Panc1 (cell line): ENCODE measurements around the gene INSYN2A. TPM values are rescaled to one million over a fixed set of nuclear protein-coding genes. Genes with fewer than 3 reads are reported as not detected.

Experiments used
- ATAC-seq: fragments of 200-7000 bp; cut with Tn5 transposase; 2 replicates; pipeline ENCODE4 v1.9.1; 2020; ENCODE audit warnings: mild to moderate bottlenecking, moderate library complexity
- BruUV-seq: library from RNA; stranded (reverse); fragments of 400-500 nt; replicated peaks from 2 replicates; lab custom pipeline; 2021; lab: Mats Ljungman, UMichigan
- CTCF ChIA-PET: fragments of 300-600 bp; sonication (Branson Sonifier 250); formaldehyde crosslinking; loops from one replicate; lab custom pipeline; 2022; ENCODE audit warnings: antibody characterized with exemption; lab: Charles Lee
- POLR2A ChIA-PET: fragments of 300-600 bp; sonication (Branson Sonifier 250); formaldehyde crosslinking; loops from one replicate; lab custom pipeline; 2022; ENCODE audit warnings: antibody characterized with exemption; lab: Charles Lee
- DNase-seq: peaks from one replicate; pipeline ENCODE4 v3.0.0-alpha.2; 2010; ENCODE audit warnings: low read depth, low spot score
- H3K27ac ChIP-seq: 2 replicates; pipeline ENCODE4 v1.5.1; 2011; ENCODE audit warnings: mild to moderate bottlenecking, low read length, inconsistent platforms
- H3K27me3 ChIP-seq: fragments of 200-500 bp; sonication (Bioruptor generic); 2 replicates; pipeline ENCODE4 v1.6.0; 2014; ENCODE audit warnings: low read length, inconsistent platforms; ENCODE audit not compliant: control insufficient read depth, insufficient read depth
- H3K36me3 ChIP-seq: fragments of 200-500 bp; sonication (Bioruptor generic); 2 replicates; pipeline ENCODE4 v1.5.1; 2014; ENCODE audit warnings: inconsistent platforms, mild to moderate bottlenecking, low read length, moderate library complexity; ENCODE audit not compliant: control insufficient read depth, insufficient read depth
- H3K4me1 ChIP-seq: 2 replicates; pipeline ENCODE4 v1.5.1; 2011; ENCODE audit warnings: inconsistent platforms, mild to moderate bottlenecking, low read length, moderate library complexity; ENCODE audit not compliant: control insufficient read depth, insufficient read depth
- H3K4me3 ChIP-seq, 2 experiments: 2 replicates each; pipeline ENCODE4 v1.5.1; 2011 to 2012; ENCODE audit warnings: low read depth in 2 of 2, low read length in 2 of 2, mild to moderate bottlenecking in 2 of 2, inconsistent platforms in 1 of 2, moderate library complexity in 1 of 2
- H3K9me3 ChIP-seq: fragments of 200-500 bp; sonication (Bioruptor generic); 2 replicates; pipeline ENCODE4 v1.5.1; 2014; ENCODE audit warnings: low read depth, mild to moderate bottlenecking, inconsistent platforms, low read length, moderate library complexity; ENCODE audit not compliant: control insufficient read depth, insufficient read depth
- CTCF ChIP-seq: fragments of 450-650 bp; IDR thresholded peaks from 2 replicates; pipeline ENCODE4 v1.5.1; 2017; ENCODE audit warnings: mild to moderate bottlenecking
- POLR2AphosphoS5 ChIP-seq: IDR thresholded peaks from 2 replicates; pipeline ENCODE4 v1.6.1; 2012; ENCODE audit warnings: mild to moderate bottlenecking, low read depth, low read length, moderate library complexity
- REST ChIP-seq, 2 experiments: IDR thresholded peaks; 2 replicates each; pipeline ENCODE4 v1.6.1; 2011 to 2012; ENCODE audit warnings: low read depth in 2 of 2, control low read depth in 1 of 2, low read length in 1 of 2, mild to moderate bottlenecking in 1 of 2, moderate library complexity in 1 of 2; ENCODE audit not compliant: insufficient read depth in 1 of 2
- SIN3A ChIP-seq: IDR thresholded peaks from 2 replicates; pipeline ENCODE4 v1.6.1; 2012; ENCODE audit warnings: low read depth, mild to moderate bottlenecking, low read length, moderate library complexity, borderline replicate concordance; ENCODE audit not compliant: insufficient read depth
- TCF7L2 ChIP-seq: IDR thresholded peaks from 2 replicates; pipeline ENCODE4 v1.6.1; 2011; ENCODE audit warnings: mild to moderate bottlenecking, low read depth, low read length, inconsistent platforms
- in situ Hi-C: cut with HindIII; loops from 2 replicates; pipeline ENCODE4 v1.10.0; 2016; ENCODE audit warnings: low sequenced_read_pairs, low pct_unique_long_range_greater_than_20kb
- intact Hi-C: fragments of 100-400 bp; cut with micrococcal nuclease; formaldehyde crosslinking; loops from one replicate; pipeline ENCODE4 v1.10.0; 2022; ENCODE audit not compliant: unreplicated experiment
- total RNA-seq: library from RNA; stranded (reverse); gene quantifications from one replicate; pipeline ENCODE4 v1.2.1, GENCODE V29; 2021; ENCODE audit not compliant: unreplicated experiment

Gene INSYN2A
- total RNA-seq, 1 experiment from 2014 or later = not detected

- H3K27me3 ChIP-seq = peaks cover 6% of the 10 kb centered on the region; the same call in 1 of the 2 replicates
- intact Hi-C loops (no loop called here), in situ Hi-C loops (no loop called here)
- TF ChIP-seq TCF7L2 = no peak
- no peak for TF ChIP-seq POLR2AphosphoS5
- no peak for TF ChIP-seq CTCF
- no peak for TF ChIP-seq SIN3A
- no peak for TF ChIP-seq REST (IDR thresholded peaks at IDR 0.05; ENCODE audit: insufficient read depth in 1 of 2, low read depth in 2 of 2, low read length in 1 of 2)
- POLR2A ChIA-PET = no interaction called here
- no TSS peak for BruUV-seq
- 0 out of 2 replicates have a peak, but pooled peaks cover 2% of the 10 kb centered on the region for H3K4me1 ChIP-seq
- no peak for ATAC-seq
- H3K9me3 ChIP-seq = no peaks in the 10 kb centered on the region
- H3K4me3 ChIP-seq = no peak overlapping the region
- H3K27ac ChIP-seq = no peak overlapping the region
- DNase-seq = no peak
- no peaks in the 10 kb centered on the region for H3K36me3 ChIP-seq
- CTCF ChIA-PET = no interaction called here
These were observed 7.2 kb downstream of the INSYN2A start for GRCh38 chr10:127189226-127189625.

GRCh38 chr10:127186813-127187212 lies 9.6 kb downstream of the INSYN2A start:
- no peaks in the 10 kb centered on the region for H3K27me3 ChIP-seq
- BruUV-seq = no TSS peak
- in situ Hi-C loops = no loop called here
- H3K36me3 ChIP-seq = no peaks in the 10 kb centered on the region
- POLR2A ChIA-PET = no interaction called here
- CTCF ChIA-PET = no interaction called here
- intact Hi-C loops = no loop called here
- no peak for DNase-seq
- H3K27ac ChIP-seq = no peak overlapping the region
- TF ChIP-seq REST (IDR thresholded peaks at IDR 0.05; ENCODE audit: insufficient read depth in 1 of 2, low read depth in 2 of 2, low read length in 1 of 2) = no peak
- no peak for TF ChIP-seq POLR2AphosphoS5
- no peak for TF ChIP-seq SIN3A
- TF ChIP-seq TCF7L2 = no peak
- TF ChIP-seq CTCF = no peak
- H3K4me3 ChIP-seq = no peak overlapping the region
- ATAC-seq = no peak
- no peaks in the 10 kb centered on the region for H3K9me3 ChIP-seq
- no peaks in the 10 kb centered on the region for H3K4me1 ChIP-seq
